GM18502 (cell line): Measurements from ENCODE around the gene DTHD1.

Experiments used
- ATAC-seq: cut with Tn5 transposase; IDR thresholded peaks from one replicate; pipeline ENCODE4 v1.9.1; 2021; ENCODE audit warnings: mild to moderate bottlenecking; ENCODE audit not compliant: unreplicated experiment, poor library complexity

Gene DTHD1

DNA sequence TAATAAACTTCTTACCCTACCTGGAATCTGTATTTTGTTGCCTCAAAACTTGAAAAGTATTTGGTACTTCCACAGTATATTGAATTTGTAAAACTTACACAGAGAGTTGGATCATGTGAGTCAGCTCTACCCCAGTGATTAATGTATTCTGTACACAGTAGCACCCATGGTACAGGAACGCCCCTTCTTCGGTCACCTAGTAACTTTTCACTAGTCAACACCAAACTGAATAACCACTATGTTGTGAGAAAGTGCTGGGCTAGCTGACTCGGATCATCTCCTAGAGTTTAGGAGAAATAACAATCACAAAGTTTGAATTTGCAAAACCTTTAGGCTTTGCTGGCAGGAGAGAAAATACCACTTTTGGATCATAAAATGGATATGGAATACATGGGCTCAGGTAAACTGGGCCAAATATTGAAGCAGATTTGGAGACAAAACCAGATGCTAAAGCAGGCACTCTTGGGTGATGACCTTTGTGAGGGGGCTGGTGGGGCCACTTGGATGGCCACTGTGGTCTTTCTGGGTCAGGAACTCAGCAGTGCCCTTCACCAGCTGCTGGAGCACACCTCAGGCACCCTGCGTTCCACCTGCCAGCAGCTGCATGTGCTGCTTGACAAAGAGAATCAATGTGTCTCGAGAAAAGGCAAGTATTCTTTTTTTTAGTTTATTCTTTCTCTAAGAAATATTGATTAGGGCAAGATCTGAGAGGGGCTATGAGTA is at the start of gene DTHD1:
DTHD1 (plus strand) TSS at position 233 of the 723 bp plus-strand sequence; CDS start at position 376, 143 bp downstream.
- no peak for ATAC-seq

- no peak for ATAC-seq
Observed at GRCh38 chr4:36233567-36234266, 47.7 kb upstream of the DTHD1 start.

GRCh38 chr4:36235306-36235705 is 46.1 kb upstream of the DTHD1 start:
- no peak for ATAC-seq

DNA sequence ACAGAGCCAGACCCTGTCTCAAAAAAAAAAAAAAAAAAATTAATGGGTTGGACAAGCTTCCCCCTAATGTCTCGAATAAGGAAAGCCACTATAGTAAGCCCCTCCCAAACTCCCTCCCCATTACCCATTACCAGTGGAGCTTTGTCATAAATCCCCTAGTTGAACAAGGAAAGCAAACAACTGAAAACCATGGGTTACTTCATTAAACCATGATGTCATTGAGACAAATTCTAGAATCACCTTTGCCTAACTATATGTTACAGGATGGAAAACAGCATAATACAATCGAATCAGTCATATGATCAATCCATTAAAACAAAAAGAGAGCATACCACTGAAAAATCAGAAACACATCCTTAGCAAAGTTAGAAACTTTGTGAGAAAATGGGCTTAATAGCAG is 45.3 kb upstream of the DTHD1 start:
- no peak for ATAC-seq

DNA sequence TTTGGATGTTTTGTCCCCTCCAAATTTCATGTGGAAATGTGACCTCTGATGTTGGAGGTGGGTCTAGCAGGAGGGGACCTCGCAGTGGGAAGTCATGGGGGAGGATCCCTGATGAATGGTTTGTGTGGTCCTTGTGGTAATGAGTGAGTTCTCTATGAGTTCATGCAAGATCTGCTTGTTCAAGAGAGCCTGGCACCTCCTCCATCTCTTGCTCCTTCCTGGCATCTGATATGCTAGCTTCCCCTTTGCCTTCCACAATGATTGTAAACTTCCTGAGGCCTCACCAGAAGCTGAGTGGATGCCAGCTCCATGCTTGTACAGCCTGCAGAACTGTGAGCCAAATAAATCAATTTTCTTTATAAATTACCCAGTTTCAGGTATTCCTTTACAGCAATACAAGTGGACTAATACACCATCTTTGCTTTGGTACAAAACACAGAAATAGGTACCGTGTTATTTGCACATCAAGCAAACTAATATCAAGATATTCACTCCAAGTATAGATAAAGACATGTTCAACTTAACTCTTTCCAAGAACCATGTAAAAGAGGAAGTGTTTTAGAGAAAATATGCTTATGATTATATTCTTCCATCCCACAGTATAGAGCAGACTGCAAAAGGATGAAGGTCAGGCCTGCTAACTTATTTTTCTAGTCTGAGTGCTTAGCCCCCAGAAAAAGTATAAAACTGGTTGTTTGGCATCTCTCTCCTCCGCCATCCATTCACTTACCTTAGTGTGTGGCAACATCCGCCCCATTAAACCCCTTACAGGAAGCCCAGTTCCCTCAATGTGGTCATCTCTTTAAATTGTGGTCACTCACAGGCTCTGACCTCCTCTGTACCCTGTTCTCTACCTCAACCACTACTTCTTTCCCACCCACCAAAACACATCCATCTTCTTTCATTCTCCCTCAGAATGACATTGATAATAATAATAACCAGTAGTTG is 43.8 kb upstream of the DTHD1 start:
- no peak for ATAC-seq

GRCh38 chr4:36241771-36242170 is 39.6 kb upstream of the DTHD1 start:
- ATAC-seq: peak; percentile 50

GRCh38 chr4:36242629-36243354 is 38.6 kb upstream of the DTHD1 start:
- ATAC-seq: no peak

DNA sequence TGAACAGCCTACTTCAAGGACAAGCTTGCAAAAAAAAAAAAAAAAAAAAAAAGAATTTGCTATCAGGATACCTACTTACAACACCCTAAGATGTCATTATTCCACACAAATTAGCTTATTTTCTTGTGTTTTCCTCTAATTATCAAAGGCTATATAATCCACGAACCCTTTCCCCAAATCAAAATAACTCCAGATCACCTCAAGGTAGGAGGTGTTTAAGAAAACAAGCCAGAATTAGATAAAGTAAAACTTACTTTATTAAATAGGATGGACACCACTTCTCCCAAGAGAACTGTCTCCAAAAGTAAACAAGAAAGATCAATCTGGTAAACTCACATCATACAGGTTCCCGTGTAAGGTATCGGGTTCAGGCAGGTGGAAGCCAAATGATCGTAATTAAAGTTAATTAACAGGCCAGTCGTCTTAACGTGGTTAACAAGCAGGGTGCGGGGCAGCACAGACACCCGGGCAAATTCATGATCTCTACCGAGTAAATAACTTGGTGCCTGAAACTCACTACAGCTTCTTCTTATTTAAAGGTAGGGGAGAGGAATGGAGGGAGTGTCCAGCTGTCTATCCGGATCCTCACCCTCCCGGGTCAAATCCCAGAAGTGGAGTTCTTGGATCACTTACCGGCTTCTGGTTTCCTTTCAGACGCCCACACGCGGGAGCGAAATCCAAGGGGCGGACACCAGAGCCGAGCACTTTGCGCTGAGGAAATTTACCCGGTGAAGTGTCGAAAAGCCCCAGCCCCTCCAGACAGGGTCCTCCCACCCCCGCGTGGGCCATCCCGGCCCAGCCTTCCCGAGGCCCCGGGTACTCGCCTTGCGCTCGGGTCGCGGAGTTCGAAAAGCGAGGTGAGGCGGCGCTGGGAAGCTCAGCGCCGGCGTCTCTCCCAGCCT is 37.8 kb upstream of the DTHD1 start:
- peak; percentile 42 for ATAC-seq

- ATAC-seq: peak; percentile 64
Observed at GRCh38 chr4:36244257-36245082, 36.9 kb upstream of the DTHD1 start, which contains the start of gene ARAP2. Gene ARAP2, minus strand, starts transcription at chr4:36244514. Its CDS starts 15,028 bp downstream, at chr4:36229486.

- peak; percentile 33 for ATAC-seq
Observed at GRCh38 chr4:36249610-36250009, 31.8 kb upstream of the DTHD1 start.

GRCh38 chr4:36251983-36252382 is 29.4 kb upstream of the DTHD1 start:
- ATAC-seq: no peak

DNA sequence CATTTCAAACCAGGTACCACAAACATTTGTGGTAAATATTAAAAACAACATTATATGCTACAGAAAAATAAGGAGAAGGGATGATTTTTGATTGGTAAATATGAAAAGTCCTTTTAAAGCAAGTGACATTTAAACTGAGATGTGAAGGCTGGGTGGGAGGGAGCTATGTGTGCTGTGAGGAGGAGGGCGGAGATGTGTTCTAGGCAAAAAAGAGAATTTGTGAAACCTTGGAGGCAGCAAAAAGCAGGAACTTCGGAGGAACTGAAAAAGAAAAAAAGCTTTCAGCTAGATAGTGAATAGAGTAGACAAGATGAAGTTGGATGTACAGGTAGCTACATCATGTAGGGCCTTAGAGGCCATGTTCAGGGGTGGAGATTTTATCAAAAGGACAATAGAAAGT is 27.0 kb upstream of the DTHD1 start:
- no peak for ATAC-seq

- peak; percentile 80 for ATAC-seq
Observed at GRCh38 chr4:36255577-36255976, 25.8 kb upstream of the DTHD1 start.

- peak; percentile 67 for ATAC-seq
Observed at GRCh38 chr4:36256398-36256891, 25.0 kb upstream of the DTHD1 start.

DNA sequence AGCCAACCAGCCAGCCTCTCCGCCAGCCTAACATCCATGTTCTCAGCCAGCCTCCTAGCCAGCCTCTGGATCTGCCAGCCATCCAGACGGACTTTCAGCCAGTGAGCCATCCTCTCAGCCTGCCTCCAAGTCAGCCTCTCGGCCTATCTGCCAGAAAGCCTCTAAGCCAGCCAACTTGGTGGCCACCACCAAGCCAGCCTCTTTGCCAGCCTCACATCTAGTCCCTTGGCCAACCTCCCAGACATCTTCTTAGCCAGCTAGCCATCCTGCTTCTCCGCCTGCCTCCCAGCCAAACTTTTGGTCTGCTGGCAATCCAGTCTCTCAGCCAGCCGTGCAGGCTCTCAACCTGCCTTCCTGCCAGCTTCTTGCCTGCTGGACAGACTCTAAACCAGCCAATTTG is 20.7 kb upstream of the DTHD1 start:
- no peak for ATAC-seq

GRCh38 chr4:36264207-36264826 is 17.1 kb upstream of the DTHD1 start:
- ATAC-seq: no peak

- ATAC-seq: no peak
Observed at GRCh38 chr4:36267486-36268268, 13.7 kb upstream of the DTHD1 start.
